DMS53 (cell line): Measurements from ENCODE around the gene DDX3X.
"Not testable (repeated sequence)": the region's sequence is repeated elsewhere in the genome, so short reads cannot be mapped to it uniquely, and the experiment has no call there.

Experiments used
- DNase-seq: peaks from one replicate; lab custom pipeline; 2025; lab: John Stamatoyannopoulos, UW

Gene DDX3X

GRCh38 chrX:41333744-41334362 lies at the start of gene DDX3X:
TSS of gene DDX3X (plus strand) at chrX:41334162. CDS start at chrX:41334253, 91 bp downstream.
- peak; percentile 95 for DNase-seq

GRCh38 chrX:41285928-41286327 lies 48.0 kb upstream of the DDX3X start:
- not testable (repeated sequence) for DNase-seq

- DNase-seq: no peak
Observed at GRCh38 chrX:41288641-41289040, 45.3 kb upstream of the DDX3X start.

- DNase-seq: no peak
Observed at GRCh38 chrX:41289095-41289494, 44.9 kb upstream of the DDX3X start.

- no peak for DNase-seq
Observed at GRCh38 chrX:41291309-41291708, 42.7 kb upstream of the DDX3X start.

GRCh38 chrX:41293269-41293668 lies 40.7 kb upstream of the DDX3X start:
- peak; percentile 84 for DNase-seq

- peak; percentile 13 for DNase-seq
Observed at GRCh38 chrX:41300758-41301437, 33.1 kb upstream of the DDX3X start.

GRCh38 chrX:41301438-41301824 lies 32.5 kb upstream of the DDX3X start:
- DNase-seq: no peak

- DNase-seq: no peak
Observed at GRCh38 chrX:41302370-41302769, 31.6 kb upstream of the DDX3X start.

- no peak for DNase-seq
Observed at GRCh38 chrX:41303013-41303412, 30.9 kb upstream of the DDX3X start.

- DNase-seq: no peak
Observed at GRCh38 chrX:41304178-41304577, 29.8 kb upstream of the DDX3X start.

GRCh38 chrX:41308884-41309647 lies 24.9 kb upstream of the DDX3X start:
- DNase-seq: no peak

- DNase-seq: no peak
Observed at GRCh38 chrX:41312786-41313185, 21.2 kb upstream of the DDX3X start.

- DNase-seq: no peak
Observed at GRCh38 chrX:41313419-41313818, 20.5 kb upstream of the DDX3X start.

- DNase-seq: no peak
Observed at GRCh38 chrX:41314204-41314603, 19.8 kb upstream of the DDX3X start.

- DNase-seq: no peak
Observed at GRCh38 chrX:41314881-41315280, 19.1 kb upstream of the DDX3X start.

GRCh38 chrX:41316266-41316665 lies 17.7 kb upstream of the DDX3X start:
- not testable (repeated sequence) for DNase-seq

GRCh38 chrX:41317477-41318208 lies 16.3 kb upstream of the DDX3X start:
- DNase-seq: no peak

- no peak for DNase-seq
Observed at GRCh38 chrX:41320393-41320792, 13.6 kb upstream of the DDX3X start.

GRCh38 chrX:41322821-41323603 lies 10.9 kb upstream of the DDX3X start:
- no peak for DNase-seq

GRCh38 chrX:41326431-41326830 lies 7.5 kb upstream of the DDX3X start:
- DNase-seq: no peak

- no peak for DNase-seq
Observed at GRCh38 chrX:41327341-41327740, 6.6 kb upstream of the DDX3X start.
